ENCODE measurements around the gene MBNL1.

Gene MBNL1

DNA sequence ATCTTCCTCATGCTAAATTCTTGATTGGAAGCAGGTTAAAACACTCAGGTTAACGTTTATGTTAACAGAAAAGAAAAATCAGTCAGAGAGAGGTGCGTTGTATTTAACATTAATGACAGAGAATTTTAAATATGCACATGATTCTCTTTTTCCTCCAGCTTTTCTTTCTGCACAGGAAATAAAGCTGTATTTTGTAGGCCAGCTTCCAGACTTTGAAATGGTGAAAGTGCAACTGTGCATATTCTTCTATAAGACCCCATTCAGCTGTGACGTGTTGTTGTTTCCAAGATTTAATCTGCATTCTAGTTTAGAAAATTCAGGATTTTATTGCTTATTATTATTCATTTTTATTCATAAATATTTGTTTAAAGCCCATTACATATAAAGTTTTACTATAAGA, 11.8 kb downstream of the MBNL1 start:
- H3K4me3 ChIP-seq (ENCODE audit: low read depth, low read length): no peak overlapping the region
- DNase-seq (ENCODE audit: low read depth): no peak
- TF ChIP-seq, protein P1, sequence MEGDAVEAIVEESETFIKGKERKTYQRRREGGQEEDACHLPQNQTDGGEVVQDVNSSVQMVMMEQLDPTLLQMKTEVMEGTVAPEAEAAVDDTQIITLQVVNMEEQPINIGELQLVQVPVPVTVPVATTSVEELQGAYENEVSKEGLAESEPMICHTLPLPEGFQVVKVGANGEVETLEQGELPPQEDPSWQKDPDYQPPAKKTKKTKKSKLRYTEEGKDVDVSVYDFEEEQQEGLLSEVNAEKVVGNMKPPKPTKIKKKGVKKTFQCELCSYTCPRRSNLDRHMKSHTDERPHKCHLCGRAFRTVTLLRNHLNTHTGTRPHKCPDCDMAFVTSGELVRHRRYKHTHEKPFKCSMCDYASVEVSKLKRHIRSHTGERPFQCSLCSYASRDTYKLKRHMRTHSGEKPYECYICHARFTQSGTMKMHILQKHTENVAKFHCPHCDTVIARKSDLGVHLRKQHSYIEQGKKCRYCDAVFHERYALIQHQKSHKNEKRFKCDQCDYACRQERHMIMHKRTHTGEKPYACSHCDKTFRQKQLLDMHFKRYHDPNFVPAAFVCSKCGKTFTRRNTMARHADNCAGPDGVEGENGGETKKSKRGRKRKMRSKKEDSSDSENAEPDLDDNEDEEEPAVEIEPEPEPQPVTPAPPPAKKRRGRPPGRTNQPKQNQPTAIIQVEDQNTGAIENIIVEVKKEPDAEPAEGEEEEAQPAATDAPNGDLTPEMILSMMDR (conservative IDR thresholded peaks at IDR 0.05; ENCODE audit: low read depth, low read length): no peak

DNA sequence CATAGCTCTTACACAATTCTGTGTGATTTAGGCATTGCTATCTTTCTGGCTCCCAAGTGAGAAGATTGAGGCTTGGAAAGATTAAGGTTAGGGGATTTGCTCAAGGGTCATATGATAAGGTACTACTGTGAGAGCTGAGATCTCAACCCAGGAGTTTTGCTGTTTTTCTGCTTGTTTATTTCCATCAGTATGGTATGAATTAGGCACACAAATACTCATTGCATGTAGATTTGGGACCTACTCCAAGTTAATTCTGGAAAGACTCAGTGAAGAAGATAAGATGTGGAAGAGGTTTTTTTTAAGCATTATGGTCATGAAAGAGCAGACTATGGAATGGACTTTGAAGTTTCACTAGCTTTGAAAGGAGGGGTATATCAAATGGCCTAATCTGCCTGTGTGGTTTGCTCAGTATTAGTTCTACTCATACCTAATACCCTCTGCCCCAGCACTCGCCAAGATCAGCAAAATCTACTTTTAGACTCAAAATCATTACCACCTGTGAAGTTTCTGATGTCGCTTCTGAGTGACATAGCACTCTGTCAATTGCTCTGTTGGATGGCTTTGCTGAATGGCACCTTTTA, 12.5 kb downstream of the MBNL1 start:
- no peak overlapping the region for H3K4me3 ChIP-seq (ENCODE audit: low read depth, low read length)
- DNase-seq (ENCODE audit: low read depth): peak; percentile 31

DNA sequence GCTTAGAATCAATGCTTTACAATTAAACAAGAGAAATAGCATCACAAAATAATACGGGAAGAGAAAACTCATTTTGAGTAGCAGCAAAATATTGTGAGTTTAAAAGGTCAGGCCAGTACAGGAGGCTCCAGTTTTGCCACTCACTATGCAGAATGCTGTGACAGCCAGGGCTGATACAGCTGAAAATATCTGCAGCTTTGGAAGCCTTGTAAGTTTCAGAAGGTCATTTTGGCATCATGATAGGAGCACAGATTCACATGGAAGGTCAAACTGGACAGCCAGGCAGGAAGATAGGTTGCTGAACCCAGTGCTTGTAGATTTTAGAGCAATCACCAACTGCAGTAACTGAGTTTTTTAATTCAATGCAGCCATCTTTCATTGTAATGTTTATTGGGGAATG, 14.1 kb downstream of the MBNL1 start:
- DNase-seq (ENCODE audit: low read depth): no peak
- TF ChIP-seq, protein P1 (conservative IDR thresholded peaks at IDR 0.05; ENCODE audit: low read depth, low read length): no peak
- no peak overlapping the region for H3K4me3 ChIP-seq (ENCODE audit: low read depth, low read length)

More for the DNA sequence above, 12.5 kb downstream of the MBNL1 start:
- TF ChIP-seq, protein P1 (conservative IDR thresholded peaks at IDR 0.05; ENCODE audit: low read depth, low read length): no peak

DNA sequence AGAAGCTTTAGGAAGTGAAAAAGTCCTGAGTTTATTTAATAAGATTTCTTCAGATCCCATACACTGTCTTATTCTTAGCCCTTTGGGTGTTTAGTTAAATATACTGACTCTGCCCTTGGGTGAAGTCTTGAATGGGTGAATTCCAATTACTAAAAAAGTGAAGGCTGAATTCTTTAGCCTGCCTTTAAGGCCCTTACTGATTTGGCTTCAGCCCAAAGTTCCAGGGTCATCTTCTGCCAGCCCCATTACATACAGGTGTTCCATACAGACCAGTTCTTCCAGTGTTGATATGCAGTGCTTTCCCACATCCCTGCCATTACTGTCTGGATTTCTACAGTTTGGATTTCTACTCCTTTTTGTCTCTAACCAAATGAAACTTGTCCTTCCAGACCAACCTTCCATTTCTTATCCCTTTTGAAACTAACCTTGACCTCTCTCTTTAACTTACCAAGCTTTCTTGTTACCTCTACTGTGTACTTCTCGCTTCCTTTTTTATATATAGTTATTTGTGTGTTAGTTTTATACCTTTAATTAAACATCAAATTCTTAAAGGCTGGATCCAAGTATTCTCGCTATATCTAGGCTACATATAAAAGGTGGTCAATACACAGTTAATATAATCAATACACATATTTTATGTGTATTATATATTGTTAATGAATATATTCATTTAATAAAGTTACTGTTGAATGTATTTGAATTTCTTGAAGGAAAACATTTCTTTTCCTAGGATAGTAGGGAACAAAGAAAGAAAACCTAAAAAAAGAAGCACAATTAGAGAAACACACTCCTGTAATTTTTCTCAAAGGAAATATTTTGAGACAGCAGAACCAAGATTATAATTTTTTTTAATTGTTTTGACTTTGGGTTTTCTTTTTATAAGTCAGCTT, 15.0 kb downstream of the MBNL1 start:
- no peak overlapping the region for H3K4me3 ChIP-seq (ENCODE audit: low read depth, low read length)
- DNase-seq (ENCODE audit: low read depth): no peak
- TF ChIP-seq, protein P1 (conservative IDR thresholded peaks at IDR 0.05; ENCODE audit: low read depth, low read length): no peak

DNA sequence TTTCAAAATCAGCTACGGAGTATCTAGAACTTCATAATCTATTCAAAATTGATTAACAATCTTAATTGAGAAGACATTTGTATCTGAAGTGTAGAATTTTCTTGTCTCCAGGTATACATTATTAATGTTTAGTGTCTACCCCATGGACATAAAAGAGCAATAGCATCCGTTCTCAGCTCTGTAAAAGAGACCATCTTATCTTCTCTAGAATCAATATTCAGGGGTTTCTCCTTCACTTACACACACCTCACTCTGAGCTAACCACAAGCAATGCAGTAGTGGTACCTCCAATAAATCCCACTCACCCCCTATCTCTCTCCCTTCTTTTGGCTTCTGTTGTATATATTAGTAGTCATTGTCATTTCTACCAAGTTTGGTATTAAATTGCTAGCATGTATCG, 16.2 kb downstream of the MBNL1 start:
- H3K4me3 ChIP-seq (ENCODE audit: low read depth, low read length): no peak overlapping the region
- TF ChIP-seq, protein P1 (conservative IDR thresholded peaks at IDR 0.05; ENCODE audit: low read depth, low read length): no peak
- DNase-seq (ENCODE audit: low read depth): no peak

DNA sequence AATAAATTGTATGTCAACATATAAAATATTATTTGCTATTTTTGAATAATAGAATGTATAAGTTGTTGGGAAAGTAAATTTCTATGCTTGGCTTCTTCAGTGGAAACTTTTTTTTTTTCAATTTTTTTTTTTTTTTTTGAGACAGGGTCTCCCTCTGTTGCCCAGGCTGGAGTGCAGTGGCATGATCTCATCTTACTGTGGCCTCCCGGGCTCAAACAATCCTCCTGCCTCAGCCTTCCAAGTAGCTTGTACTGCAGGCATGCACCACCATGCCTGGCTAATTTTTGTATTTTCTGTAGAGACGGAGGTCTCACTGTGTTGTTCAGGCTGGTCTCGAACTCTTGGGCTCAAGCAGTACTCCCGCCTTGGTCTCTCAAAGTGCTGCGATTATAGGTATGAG, 16.8 kb downstream of the MBNL1 start:
- DNase-seq (ENCODE audit: low read depth): no peak
- TF ChIP-seq, protein P1 (conservative IDR thresholded peaks at IDR 0.05; ENCODE audit: low read depth, low read length): no peak
- H3K4me3 ChIP-seq (ENCODE audit: low read depth, low read length): no peak overlapping the region
